ENCODE results near the gene MAGEB4.

MAGEB4 gene

DNA sequence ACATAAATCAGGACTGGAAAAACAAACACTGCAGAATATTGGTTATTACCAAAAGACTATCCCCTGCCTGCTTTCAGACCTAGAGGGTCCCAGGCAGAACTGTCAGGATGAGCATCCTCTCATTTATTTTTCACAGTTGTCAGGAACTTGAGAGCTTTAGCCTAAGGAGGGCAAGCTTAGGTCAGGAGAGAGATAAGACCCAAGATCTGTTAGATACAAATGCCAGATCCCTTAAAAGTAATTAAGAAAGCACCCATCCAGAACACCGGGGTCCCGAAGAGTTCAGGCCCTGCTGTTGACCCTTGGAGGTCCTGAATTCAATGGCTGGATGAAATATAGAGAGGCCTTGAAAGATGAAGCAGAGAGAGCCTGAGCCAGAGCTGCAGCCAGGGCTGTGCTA, 17.3 kb upstream of the MAGEB4 start:
- no peak overlapping the region for H3K27ac ChIP-seq
- TF ChIP-seq, protein P1, sequence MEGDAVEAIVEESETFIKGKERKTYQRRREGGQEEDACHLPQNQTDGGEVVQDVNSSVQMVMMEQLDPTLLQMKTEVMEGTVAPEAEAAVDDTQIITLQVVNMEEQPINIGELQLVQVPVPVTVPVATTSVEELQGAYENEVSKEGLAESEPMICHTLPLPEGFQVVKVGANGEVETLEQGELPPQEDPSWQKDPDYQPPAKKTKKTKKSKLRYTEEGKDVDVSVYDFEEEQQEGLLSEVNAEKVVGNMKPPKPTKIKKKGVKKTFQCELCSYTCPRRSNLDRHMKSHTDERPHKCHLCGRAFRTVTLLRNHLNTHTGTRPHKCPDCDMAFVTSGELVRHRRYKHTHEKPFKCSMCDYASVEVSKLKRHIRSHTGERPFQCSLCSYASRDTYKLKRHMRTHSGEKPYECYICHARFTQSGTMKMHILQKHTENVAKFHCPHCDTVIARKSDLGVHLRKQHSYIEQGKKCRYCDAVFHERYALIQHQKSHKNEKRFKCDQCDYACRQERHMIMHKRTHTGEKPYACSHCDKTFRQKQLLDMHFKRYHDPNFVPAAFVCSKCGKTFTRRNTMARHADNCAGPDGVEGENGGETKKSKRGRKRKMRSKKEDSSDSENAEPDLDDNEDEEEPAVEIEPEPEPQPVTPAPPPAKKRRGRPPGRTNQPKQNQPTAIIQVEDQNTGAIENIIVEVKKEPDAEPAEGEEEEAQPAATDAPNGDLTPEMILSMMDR (conservative IDR thresholded peaks at IDR 0.05), result no peak
- no peak for TF ChIP-seq ZFX (IDR thresholded peaks at IDR 0.05)

DNA sequence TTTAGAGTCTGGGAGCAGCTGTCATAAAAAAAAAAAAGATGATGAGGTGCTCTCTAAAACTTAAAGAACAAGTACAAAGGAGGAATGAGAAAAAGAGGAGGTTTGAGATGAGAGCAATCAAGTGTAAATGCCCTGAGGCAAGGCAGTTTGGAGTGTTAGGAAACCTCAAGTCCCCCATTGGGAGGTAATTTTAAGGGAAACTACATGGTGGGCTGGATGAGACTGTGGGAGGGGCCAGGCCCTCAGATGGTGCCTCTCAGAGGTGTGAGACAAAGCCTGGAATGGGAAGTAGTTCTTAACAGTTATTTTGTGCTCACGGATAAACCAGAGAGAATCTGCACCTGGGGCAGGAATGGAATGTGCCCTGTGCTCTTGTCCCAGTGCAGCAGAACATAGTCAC, 13.3 kb upstream of the MAGEB4 start:
- no peak for TF ChIP-seq ZFX (IDR thresholded peaks at IDR 0.05)
- TF ChIP-seq, protein P1 (conservative IDR thresholded peaks at IDR 0.05), result no peak
- no peak overlapping the region for H3K27ac ChIP-seq

DNA sequence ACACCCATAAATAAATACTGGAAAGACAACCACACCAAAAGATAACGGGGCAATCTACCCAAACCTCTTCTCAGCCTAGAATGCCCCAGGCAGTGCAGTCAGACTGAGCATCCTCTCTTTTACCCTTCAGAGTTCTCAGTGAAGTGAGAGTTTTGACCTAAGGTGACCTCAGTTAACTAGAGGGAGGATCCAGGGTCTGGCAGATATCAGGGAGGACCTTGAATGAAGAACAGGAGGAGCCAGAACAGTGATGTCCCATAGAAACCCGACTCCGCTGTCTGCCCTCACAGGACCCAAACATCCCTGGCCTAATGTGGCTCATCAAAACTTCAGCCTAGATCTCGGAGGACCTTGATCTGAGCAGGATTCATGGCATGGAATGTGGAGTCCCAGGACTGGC, 11.4 kb upstream of the MAGEB4 start, which contains the start of gene MAGEB3:
TSS of gene MAGEB3 (plus strand) at position 263 of the 400 bp plus-strand sequence. CDS start 5,268 bp downstream, outside the sequence.
- H3K27ac ChIP-seq, result no peak within 1 kb of the TSS
- TF ChIP-seq ZFX (IDR thresholded peaks at IDR 0.05), result no peak
- TF ChIP-seq, protein P1 (conservative IDR thresholded peaks at IDR 0.05), result no peak

DNA sequence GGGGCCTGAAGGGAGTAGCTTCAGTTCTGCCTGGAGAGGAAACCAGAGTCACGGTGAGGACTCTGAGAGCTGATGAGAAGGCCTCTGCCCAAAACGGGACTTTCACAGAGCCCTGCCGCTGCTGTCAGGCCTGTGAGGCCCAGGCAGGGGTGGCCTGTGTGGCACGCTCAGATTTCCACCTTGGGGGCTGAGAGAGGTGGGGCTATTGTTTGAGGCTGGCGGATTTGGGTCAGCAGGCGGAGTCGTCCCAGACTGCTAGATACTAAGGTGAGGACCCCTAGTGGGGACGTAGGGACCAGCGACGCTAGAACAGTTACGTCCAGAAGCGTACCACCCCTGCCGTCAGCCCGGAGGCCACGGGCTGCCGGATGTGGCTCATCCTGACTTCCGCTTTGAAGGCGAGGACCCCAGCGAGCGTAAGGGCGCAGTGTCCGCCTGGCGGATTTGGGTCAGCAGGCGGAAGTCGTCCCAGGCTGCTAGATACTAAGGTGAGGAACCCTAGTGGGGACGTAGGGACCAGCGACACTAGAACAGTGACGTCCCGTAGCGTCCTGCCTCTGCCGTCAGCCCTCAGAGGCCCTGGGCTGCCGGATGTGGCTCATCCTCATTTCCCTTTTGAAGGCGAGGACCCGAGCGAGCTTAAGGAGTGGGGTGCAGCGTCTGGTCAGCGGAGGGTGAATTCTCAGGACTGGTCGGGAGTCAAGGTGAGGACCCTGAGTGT, 5.1 kb downstream of the MAGEB4 start, which contains the start of gene MAGEB1:
TSS of gene MAGEB1 (plus strand) at position 378 of the 721 bp plus-strand sequence. CDS start 3,348 bp downstream, outside the sequence.
- TF ChIP-seq ZFX (IDR thresholded peaks at IDR 0.05), result no peak
- TF ChIP-seq, protein P1 (conservative IDR thresholded peaks at IDR 0.05), result no peak; the same call in 1 of the 2 replicates
- no peak within 1 kb of the TSS for H3K27ac ChIP-seq

DNA sequence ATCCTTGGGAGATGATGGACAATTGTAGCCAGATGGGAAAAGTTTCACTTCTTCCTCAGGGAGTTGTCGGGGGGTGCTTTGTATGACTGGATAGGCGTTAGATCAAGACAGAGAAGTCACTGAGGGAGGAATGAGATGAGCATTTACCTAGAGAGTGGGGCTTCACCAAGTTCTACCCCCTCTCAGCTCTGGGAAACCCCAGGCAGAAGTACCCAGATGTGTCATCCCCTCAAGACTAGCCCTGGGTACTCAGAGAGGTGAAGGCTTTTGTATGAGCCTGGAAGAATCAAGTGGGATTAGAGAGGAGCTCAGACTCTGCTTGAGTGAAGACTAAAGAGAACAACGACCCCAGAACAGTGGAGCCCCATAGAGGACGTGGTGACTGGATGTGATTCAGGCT, 7.1 kb downstream of the MAGEB4 start:
- H3K27ac ChIP-seq, result no peak overlapping the region

DNA sequence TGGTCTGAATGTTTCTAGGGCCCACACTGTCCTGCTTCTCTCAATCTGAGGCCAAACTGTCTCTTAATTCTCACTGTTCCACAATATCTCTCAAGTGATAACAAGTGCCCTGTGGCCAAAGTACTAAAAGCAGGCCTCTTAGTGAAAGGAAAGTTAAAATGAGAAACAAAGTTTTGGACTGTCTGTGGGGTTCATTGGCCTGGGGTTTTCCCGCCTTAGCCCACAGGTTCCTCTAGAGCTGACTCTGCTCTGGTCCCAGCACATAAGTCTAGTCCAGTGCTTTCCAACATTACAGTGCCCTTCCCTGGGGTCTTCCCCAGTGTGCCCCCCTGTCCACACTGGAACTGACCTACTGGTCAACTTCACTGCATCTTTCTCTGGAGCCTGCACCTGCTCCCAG, 11.5 kb downstream of the MAGEB4 start:
- no peak overlapping the region for H3K27ac ChIP-seq
- no peak for TF ChIP-seq ZFX (IDR thresholded peaks at IDR 0.05)
- TF ChIP-seq, protein P1 (conservative IDR thresholded peaks at IDR 0.05), result no peak

More for the DNA sequence above, 7.1 kb downstream of the MAGEB4 start:
- no peak for TF ChIP-seq ZFX (IDR thresholded peaks at IDR 0.05)
- TF ChIP-seq, protein P1 (conservative IDR thresholded peaks at IDR 0.05), result no peak

DNA sequence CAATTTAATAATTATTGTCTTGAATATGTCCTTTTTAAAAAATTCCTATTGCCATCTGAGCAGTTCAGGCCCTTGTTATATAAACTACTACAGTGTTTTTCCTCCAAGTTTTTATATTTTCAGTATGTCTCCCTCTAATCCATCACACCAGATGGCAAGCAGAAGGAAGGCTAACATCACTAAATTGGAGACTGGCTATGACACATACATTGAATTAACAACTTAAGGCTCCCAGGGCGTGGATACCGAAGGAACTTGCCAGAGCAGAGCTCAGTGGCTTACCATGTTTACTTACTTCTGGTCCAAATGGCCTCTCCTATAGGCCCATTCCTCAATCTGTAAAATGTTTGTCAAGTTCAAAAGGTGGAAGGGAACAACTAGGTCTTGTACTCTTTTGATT, 18.1 kb downstream of the MAGEB4 start:
- TF ChIP-seq, protein P1 (conservative IDR thresholded peaks at IDR 0.05), result no peak
- no peak for TF ChIP-seq ZFX (IDR thresholded peaks at IDR 0.05)
- no peak overlapping the region for H3K27ac ChIP-seq
